Heart right ventricle (tissue), 16 donors: Measurements from ENCODE around the gene RPS6KA2. TPM values are rescaled to one million over a fixed set of nuclear protein-coding genes. Genes with fewer than 3 reads are reported as not detected.
A peak's percentile ranks its signal among the peaks of the same experiment; 100 is the strongest.

ENCODE experiments used
- ATAC-seq, 8 donors: fragments of 200-7000 bp; cut with Tn5 transposase; one replicate each; pipeline ENCODE4 v1.9.1; 2020; ENCODE audit warnings: mild to moderate bottlenecking in 8 of 8, moderate library complexity in 8 of 8, moderate number of reproducible peaks in 1 of 8
- DNase-seq, 2 donors: peaks; one replicate each; pipeline ENCODE4 v3.0.0-alpha.2; 2020
- H3K27ac ChIP-seq, 10 donors: fragments of 200-600 bp; sonication (generic) in 2 of 10; one replicate each; pipeline versions ENCODE4 v1.5.0 to v1.8.0; 2020 to 2022; ENCODE audit warnings: mild to moderate bottlenecking in 3 of 10
- H3K27me3 ChIP-seq, 7 donors: fragments of 200-600 bp; one replicate each; pipeline ENCODE4 v1.8.0; 2021 to 2022; ENCODE audit warnings: mild to moderate bottlenecking in 2 of 7
- H3K36me3 ChIP-seq, 9 donors: fragments of 200-600 bp; sonication (generic) in 1 of 9; one replicate each; pipeline versions ENCODE4 v1.5.0 to v1.8.0; 2020 to 2022; ENCODE audit warnings: mild to moderate bottlenecking in 2 of 9
- H3K4me1 ChIP-seq, 9 donors: fragments of 200-600 bp; sonication (generic) in 1 of 9; one replicate each; pipeline versions ENCODE4 v1.5.0 to v1.8.0; 2020 to 2022; ENCODE audit warnings: mild to moderate bottlenecking in 4 of 9
- H3K4me3 ChIP-seq, 10 donors: fragments of 200-600 bp; sonication (generic) in 2 of 10; one replicate each; pipeline versions ENCODE4 v1.5.0 to v1.8.0; 2020 to 2022; ENCODE audit warnings: mild to moderate bottlenecking in 7 of 10, moderate library complexity in 2 of 10
- H3K9me3 ChIP-seq, 11 donors: fragments of 200-600 bp in 10 of 11; sonication (generic) in 2 of 11; one replicate each; pipeline versions ENCODE4 v1.5.0 to v1.8.0; 2013 to 2022; ENCODE audit warnings: mild to moderate bottlenecking in 2 of 11, control low read depth in 1 of 11, moderate library complexity in 1 of 11
- WGBS, 2 donors: extraction: QIAGEN DNeasy Blood & Tissue Kit; methylation state at CpG; one replicate each; pipeline ENCODE4 v1.1.7; 2013; ENCODE audit warnings: inconsistent platforms in 1 of 2; 5-methylcytosine and 5-hydroxymethylcytosine counted together
- intact Hi-C, 10 donors: fragments of 100-400 bp; cut with DNase I; formaldehyde crosslinking; loops; one replicate each; pipeline versions ENCODE4 v1.11.1 to v1.14.2; 2022
- polyA plus RNA-seq, 2 donors: library from polyadenylated mRNA; stranded (reverse); fragments of 200-250 nt; gene quantifications; one replicate each; pipeline ENCODE4 v1.2.3, GENCODE V29; 2013
- total RNA-seq, 10 donors: library from RNA; stranded (reverse); fragmentation: NEBNext Ultra II Directional in 3 of 10; extraction: Animal tissue kit (Norgen Biotek cat#: 25700) in 3 of 10; gene quantifications; one replicate each; pipeline versions ENCODE4 v1.2.1 to v1.2.4, GENCODE V29; 2021 to 2023
- TF ChIP-seq, protein P1 (sequence below), 9 donors: fragments of 200-600 bp; sonication (generic) in 2 of 9; IDR thresholded peaks; one replicate each; pipeline versions ENCODE4 v1.5.0 to v1.8.0; 2021 to 2022; ENCODE audit warnings: antibody characterized with exemption in 9 of 9, mild to moderate bottlenecking in 5 of 9, moderate library complexity in 1 of 9
- donor health status: Arrhythmogenic right ventricular cardiomyopathy.
- donor health status: ischemic (EF 13 %, LVEDD 7.1; RV severe dilation, severe dysfunction).
- donor health status: healthy with polysubstance abuse.
- donor health status: DM: no; HTN: yes; CAD: no.
- donor health status: DM: no; HTN: no; CAD: no.
- donor health status: ischemic (EF 25% LVEDD 6.9; RV normal size, moderate dysfunction).
- donor health status: ischemic (EF 25% LVEDD 5.7; RV mildly dilated, moderate dysfunction).
- donor health status: healthy.
- donor health status: DM: yes; HTN: yes; CAD: no.
- donor health status: Ischemic cardiomyopathy.
- donor health status: ischemic (EF 35%, LVEDD 5.7; RV mildly dilated, moderate dysfunction).
- donor health status: nonischemic (EF 11% LVEDD 7.7; RV severe dilation, severe dysfunction).
- donor health status: DM: yes; HTN: yes; CAD: no.
- donor health status: PGD.
- donor health status: ischemic (EF 29% LVEDD 5.4; RV normal size, mild dysfunction).
- donor health status: nonischemic (EF 23%, LVEDD 6.1; RV moderate dilation, normal function).

Gene RPS6KA2
- total and polyA plus RNA-seq, 12 donors, result 20.3 to 91.4 (median 73.7) TPM

DNA sequence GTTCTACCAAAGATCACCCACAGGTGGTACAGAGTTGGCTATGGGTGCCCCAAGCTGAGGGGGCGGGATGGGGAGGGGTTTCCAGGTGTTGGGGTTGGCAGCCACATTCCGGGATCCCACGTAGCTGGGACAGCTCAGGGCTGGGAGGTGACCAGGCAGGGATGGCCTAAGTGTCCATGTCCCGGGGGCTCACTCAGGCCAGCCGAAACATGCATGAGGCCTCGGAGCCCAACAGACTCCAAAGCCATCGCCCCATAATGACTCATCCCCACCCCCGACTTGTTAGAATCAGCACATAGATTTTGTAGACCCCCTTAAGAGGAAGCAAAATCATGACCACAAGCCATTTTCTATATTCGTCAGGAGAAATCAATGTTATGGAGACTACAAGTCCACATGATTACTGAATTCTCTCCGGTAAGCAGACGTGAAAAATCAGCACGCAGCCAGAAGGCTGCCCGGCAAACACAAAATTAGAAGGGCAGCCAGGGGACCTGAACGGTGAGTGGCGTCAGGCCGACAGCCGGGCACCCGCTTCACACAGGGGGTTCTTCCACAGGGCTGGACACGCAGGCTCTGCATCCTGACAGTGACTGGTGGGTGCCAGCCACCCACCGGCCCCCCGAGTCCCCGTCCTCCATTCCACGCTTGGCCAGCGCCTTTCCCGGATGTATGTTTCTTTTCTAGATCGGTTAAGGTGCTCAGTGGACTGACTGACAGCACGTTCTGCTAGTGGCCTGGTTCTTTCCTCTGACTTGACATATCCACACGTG is 121.7 kb downstream of the RPS6KA2 start:
- Histone ChIP-seq H3K36me3 (peaks cover 0 to 89% (median 27%) of the 10 kb centered on the region in 9 donors), H3K4me3 (no peak overlapping the region), H3K4me1 (peaks cover 0 to 10% (median 4%) of the 10 kb centered on the region in 9 donors), H3K27me3 (no peaks in the 10 kb centered on the region), H3K9me3 (no peaks in the 10 kb centered on the region), H3K27ac (no peak overlapping the region)
- ATAC-seq (no peak), DNase-seq (no peak)
- intact Hi-C loops, result no loop called here
- 96% methylated on average over 28 of the region's 28 CpGs for whole genome bisulfite sequencing, 2 donors
- TF ChIP-seq, protein P1, sequence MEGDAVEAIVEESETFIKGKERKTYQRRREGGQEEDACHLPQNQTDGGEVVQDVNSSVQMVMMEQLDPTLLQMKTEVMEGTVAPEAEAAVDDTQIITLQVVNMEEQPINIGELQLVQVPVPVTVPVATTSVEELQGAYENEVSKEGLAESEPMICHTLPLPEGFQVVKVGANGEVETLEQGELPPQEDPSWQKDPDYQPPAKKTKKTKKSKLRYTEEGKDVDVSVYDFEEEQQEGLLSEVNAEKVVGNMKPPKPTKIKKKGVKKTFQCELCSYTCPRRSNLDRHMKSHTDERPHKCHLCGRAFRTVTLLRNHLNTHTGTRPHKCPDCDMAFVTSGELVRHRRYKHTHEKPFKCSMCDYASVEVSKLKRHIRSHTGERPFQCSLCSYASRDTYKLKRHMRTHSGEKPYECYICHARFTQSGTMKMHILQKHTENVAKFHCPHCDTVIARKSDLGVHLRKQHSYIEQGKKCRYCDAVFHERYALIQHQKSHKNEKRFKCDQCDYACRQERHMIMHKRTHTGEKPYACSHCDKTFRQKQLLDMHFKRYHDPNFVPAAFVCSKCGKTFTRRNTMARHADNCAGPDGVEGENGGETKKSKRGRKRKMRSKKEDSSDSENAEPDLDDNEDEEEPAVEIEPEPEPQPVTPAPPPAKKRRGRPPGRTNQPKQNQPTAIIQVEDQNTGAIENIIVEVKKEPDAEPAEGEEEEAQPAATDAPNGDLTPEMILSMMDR (IDR thresholded peaks at IDR 0.05), result no peak

DNA sequence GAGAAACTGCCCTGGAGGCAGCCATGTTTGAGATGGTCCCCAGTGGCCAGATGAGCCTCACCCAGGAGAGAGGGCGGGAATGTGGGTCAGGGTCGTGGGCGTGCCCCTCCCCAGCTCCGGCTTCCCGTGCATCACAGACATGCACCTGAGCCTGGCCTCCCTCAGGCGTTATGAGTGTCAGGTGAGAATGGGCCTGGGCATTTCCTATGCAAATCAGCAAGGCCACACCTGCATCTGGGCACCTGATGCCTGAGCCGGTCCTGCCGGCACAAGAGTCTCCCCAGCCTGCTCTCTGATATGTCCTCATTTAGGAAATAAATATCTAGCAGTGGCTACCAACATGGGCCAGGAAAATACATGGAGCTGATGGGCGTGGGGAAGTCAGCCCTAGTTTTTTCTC is 123.0 kb downstream of the RPS6KA2 start:
- ATAC-seq (no peak), DNase-seq (no peak)
- Histone ChIP-seq H3K4me3 (no peak overlapping the region), H3K4me1 (peaks cover 0 to 10% (median 4%) of the 10 kb centered on the region in 9 donors), H3K27ac (no peak overlapping the region), H3K9me3 (no peaks in the 10 kb centered on the region), H3K27me3 (no peaks in the 10 kb centered on the region), H3K36me3 (peaks cover 0 to 90% (median 24%) of the 10 kb centered on the region in 9 donors)
- 90 to 93% methylated on average over 9 of the region's 9 CpGs for WGBS, 2 donors
- intact Hi-C loops, result no loop called here
- TF ChIP-seq, protein P1 (IDR thresholded peaks at IDR 0.05), result no peak

DNA sequence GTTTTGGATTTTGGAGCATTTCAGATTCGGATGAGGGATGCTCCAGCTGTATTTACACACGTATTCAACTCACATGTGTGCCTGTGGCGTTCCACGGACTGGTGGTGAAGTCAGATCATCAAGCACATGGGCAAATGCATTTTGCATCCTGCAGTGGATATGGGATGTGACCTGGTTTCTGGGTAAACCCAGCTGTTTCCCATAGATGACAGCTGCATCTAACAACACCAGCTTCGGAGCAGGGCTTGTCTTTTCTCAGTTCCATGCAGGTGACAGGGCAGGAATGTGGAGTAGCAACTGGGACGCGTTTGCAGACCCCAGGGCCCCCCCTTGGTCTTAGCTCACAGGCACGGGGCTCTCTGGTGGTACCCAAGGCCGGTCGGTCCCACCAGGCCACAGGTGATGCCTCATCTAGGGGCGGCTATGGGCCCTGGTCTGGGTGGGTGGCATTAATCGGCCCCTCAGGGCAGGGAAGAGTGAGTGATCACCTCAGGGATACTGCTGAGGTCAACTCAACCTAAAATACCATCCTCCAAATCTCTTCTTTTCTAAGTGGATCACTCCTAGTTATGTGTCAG is 123.8 kb downstream of the RPS6KA2 start:
- peaks cover 0 to 10% (median 4%) of the 10 kb centered on the region in 9 donors for H3K4me1 ChIP-seq
- ATAC-seq (no peak), DNase-seq (no peak)
- no peak overlapping the region for H3K4me3 ChIP-seq
- H3K27ac ChIP-seq, result no peak overlapping the region
- no peaks in the 10 kb centered on the region for H3K9me3 ChIP-seq
- intact Hi-C loops, result no loop called here
- WGBS, 2 donors, result 90 to 94% methylated on average over 12 of the region's 12 CpGs
- TF ChIP-seq, protein P1 (IDR thresholded peaks at IDR 0.05), result no peak
- H3K36me3 ChIP-seq, result peaks cover 0 to 90% (median 15%) of the 10 kb centered on the region in 9 donors
- H3K27me3 ChIP-seq, result no peaks in the 10 kb centered on the region

DNA sequence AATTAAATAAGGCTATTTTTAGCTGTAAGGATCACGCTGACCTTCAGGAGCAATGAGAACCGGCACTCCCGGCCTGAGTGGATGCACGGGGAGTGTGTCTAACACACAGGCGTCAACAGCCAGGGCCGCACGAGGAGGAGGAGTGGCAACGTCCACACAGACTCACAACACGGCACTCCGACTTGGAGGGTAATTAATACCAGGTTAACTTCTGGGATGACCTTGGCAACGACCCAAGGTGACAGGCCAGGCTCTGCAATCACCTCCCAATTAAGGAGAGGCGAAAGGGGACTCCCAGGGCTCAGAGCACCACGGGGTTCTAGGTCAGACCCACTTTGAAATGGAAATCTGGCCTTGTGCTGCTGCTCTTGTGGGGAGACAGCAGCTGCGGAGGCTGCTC is 124.6 kb downstream of the RPS6KA2 start:
- no peak overlapping the region for H3K4me3 ChIP-seq
- intact Hi-C loops, result no loop called here
- H3K9me3 ChIP-seq, result no peaks in the 10 kb centered on the region
- 41 to 56% methylated on average over 14 of the region's 14 CpGs for WGBS, 2 donors
- DNase-seq (peak; percentile 40 to 48), ATAC-seq (peak in 7 of 8 donors; percentile 46 to 81 (median 74))
- peaks cover 0 to 94% (median 14%) of the 10 kb centered on the region in 9 donors for H3K36me3 ChIP-seq
- peaks cover 0 to 10% (median 4%) of the 10 kb centered on the region in 9 donors for H3K4me1 ChIP-seq
- no peak overlapping the region for H3K27ac ChIP-seq
- TF ChIP-seq, protein P1 (IDR thresholded peaks at IDR 0.05), result no peak
- no peaks in the 10 kb centered on the region for H3K27me3 ChIP-seq
